IPS-18a (cell line): ENCODE measurements around the gene RAB8B.

Experiments
- H3K27ac ChIP-seq: one replicate; pipeline ENCODE4 v1.5.1; 2013; ENCODE audit warnings: low read length
- H3K27me3 ChIP-seq: one replicate; pipeline ENCODE4 v1.6.1; 2013; ENCODE audit warnings: mild to moderate bottlenecking, low read length; ENCODE audit not compliant: control insufficient read depth, insufficient read depth
- H3K36me3 ChIP-seq: one replicate; pipeline ENCODE4 v1.6.1; 2013; ENCODE audit warnings: low read depth, low read length; ENCODE audit not compliant: control insufficient read depth
- H3K4me1 ChIP-seq: one replicate; pipeline ENCODE4 v1.6.1; 2013; ENCODE audit warnings: low read depth, low read length; ENCODE audit not compliant: control insufficient read depth
- H3K4me3 ChIP-seq: one replicate; pipeline ENCODE4 v1.5.1; 2013; ENCODE audit warnings: low read length
- H3K9ac ChIP-seq: one replicate; pipeline ENCODE4 v1.6.1; 2013; ENCODE audit warnings: mild to moderate bottlenecking, low read length, moderate library complexity
- H3K9me3 ChIP-seq: one replicate; pipeline ENCODE4 v1.6.1; 2013; ENCODE audit warnings: low read depth, low read length; ENCODE audit not compliant: control insufficient read depth

RAB8B gene

DNA sequence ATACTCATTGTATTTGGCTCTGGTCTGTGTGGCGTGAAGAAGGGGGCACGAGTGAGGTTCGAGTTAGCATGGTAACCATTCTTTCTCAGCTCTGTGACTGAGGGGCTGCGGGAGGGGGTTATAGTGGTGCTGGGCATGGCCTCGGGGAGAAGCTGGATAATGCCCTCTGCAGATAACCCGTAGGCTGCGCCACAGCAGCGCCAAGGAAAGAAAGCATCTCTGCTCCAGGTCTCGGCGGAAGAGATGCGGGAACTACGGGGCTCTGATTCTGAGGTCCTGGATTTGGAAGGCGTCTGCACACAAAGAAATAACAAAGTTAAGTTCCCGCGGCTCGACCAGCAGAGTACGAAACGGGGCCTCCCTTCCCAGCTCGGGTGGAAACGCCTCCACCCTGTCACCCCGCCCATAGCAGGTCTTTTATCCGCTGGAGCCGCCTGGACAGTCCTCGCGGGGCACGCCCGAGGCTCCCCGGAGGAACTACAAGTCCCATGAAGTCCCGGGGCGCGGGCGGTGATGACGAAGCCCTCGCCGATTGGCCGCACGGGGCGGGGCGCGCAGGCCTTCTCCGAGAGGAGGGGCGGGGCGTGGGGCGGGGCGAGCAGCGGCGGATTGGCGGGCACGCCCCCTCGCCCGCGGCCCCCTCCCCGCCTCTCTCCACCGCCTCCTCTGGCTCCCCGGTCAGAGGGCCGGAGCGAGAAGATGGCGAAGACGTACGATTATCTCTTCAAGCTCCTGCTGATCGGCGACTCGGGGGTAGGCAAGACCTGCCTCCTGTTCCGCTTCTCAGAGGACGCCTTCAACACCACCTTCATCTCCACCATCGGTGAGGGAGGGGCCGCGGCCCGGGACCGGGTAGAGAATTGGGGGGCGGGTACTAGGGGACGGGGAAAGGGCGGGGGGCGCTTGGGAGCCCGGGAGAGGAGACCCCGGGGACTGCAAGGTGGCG, at the start of gene RAB8B:
RAB8B (plus strand) TSS at position 681 of the 946 bp plus-strand sequence; CDS start at position 700, 19 bp downstream.
- Histone ChIP-seq H3K36me3 (no peaks in the 10 kb centered on the region), H3K27ac (peak within 1 kb of the TSS; percentile 63), H3K9ac (peak within 1 kb of the TSS; percentile 83), H3K4me3 (peak within 1 kb of the TSS; percentile 79), H3K27me3 (no peaks in the 10 kb centered on the region), H3K4me1 (peaks cover 22% of the 10 kb centered on the region), H3K9me3 (no peaks in the 10 kb centered on the region)

- no peaks in the 10 kb centered on the region for H3K9me3 ChIP-seq
- H3K4me3 ChIP-seq = no peak overlapping the region
- no peak overlapping the region for H3K27ac ChIP-seq
- H3K27me3 ChIP-seq = no peaks in the 10 kb centered on the region
- no peaks in the 10 kb centered on the region for H3K36me3 ChIP-seq
- H3K9ac ChIP-seq = no peak overlapping the region
- H3K4me1 ChIP-seq = no peaks in the 10 kb centered on the region
Measured at GRCh38 chr15:63140936-63141335, 48.5 kb upstream of the RAB8B start.

- H3K9ac ChIP-seq = no peak overlapping the region
- no peak overlapping the region for H3K4me3 ChIP-seq
- no peaks in the 10 kb centered on the region for H3K27me3 ChIP-seq
- no peak overlapping the region for H3K27ac ChIP-seq
- no peaks in the 10 kb centered on the region for H3K36me3 ChIP-seq
- H3K4me1 ChIP-seq = no peaks in the 10 kb centered on the region
- no peaks in the 10 kb centered on the region for H3K9me3 ChIP-seq
Measured at GRCh38 chr15:63145426-63145825, 44.0 kb upstream of the RAB8B start.

DNA sequence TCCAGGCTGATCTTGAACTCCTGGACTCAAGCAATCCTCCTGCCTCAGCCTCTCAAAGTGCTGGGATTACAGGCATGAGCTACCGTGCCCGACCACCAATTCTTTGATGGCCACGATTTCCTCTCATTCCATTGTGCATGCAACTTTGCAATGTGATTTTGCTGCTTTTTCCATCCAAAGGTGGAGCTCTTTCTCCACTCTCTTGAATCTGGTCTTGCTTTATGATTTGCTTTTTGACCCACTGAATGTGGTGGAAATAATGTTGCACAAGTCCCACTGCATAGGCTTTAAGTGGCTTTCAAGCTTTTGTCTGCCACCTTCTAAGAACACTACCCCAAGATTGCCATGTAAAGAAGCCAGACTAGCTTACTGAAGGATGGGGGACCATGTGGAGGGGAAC, 42.7 kb upstream of the RAB8B start:
- Histone ChIP-seq H3K4me1 (no peaks in the 10 kb centered on the region), H3K27ac (no peak overlapping the region), H3K9ac (no peak overlapping the region), H3K9me3 (no peaks in the 10 kb centered on the region), H3K4me3 (no peak overlapping the region), H3K27me3 (no peaks in the 10 kb centered on the region), H3K36me3 (peaks cover 2% of the 10 kb centered on the region)

DNA sequence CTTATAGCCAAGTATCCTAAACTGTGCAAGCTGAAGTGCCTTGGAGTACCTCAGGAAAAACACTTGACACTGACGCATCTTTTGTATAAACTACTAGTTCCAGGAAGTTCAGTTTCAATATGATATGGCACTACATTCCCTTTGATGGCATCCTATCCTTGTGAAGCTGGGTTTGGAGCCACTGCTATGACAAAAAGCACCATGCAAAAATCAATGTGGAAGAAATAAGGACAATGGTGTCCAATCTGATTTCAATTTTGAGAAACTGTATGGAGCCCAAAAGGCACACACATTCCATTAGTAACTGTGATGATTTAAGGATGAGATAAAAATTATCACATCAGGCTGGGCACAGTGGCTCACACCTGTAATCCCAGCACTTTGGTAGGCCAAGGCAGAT, 37.7 kb upstream of the RAB8B start:
- Histone ChIP-seq H3K4me3 (no peak overlapping the region), H3K4me1 (peaks cover 6% of the 10 kb centered on the region), H3K9me3 (no peaks in the 10 kb centered on the region), H3K9ac (no peak overlapping the region), H3K27me3 (no peaks in the 10 kb centered on the region), H3K27ac (no peak overlapping the region), H3K36me3 (peaks cover 27% of the 10 kb centered on the region)

- Histone ChIP-seq H3K36me3 (peaks cover 27% of the 10 kb centered on the region), H3K27ac (no peak overlapping the region), H3K9ac (peak overlapping the region; percentile 85), H3K27me3 (no peaks in the 10 kb centered on the region), H3K4me3 (no peak overlapping the region), H3K4me1 (peaks cover 6% of the 10 kb centered on the region), H3K9me3 (no peaks in the 10 kb centered on the region)
Measured at GRCh38 chr15:63155486-63155885, 33.9 kb upstream of the RAB8B start.

- no peaks in the 10 kb centered on the region for H3K27me3 ChIP-seq
- H3K27ac ChIP-seq = no peak overlapping the region
- H3K9ac ChIP-seq = peak overlapping the region; percentile 85
- no peaks in the 10 kb centered on the region for H3K9me3 ChIP-seq
- peaks cover 6% of the 10 kb centered on the region for H3K4me1 ChIP-seq
- H3K36me3 ChIP-seq = peaks cover 27% of the 10 kb centered on the region
- H3K4me3 ChIP-seq = peak overlapping the region; percentile 90
Measured at GRCh38 chr15:63156086-63156710, 33.2 kb upstream of the RAB8B start.

GRCh38 chr15:63156755-63157117, 32.7 kb upstream of the RAB8B start:
- Histone ChIP-seq H3K4me1 (peaks cover 6% of the 10 kb centered on the region), H3K4me3 (peak overlapping the region; percentile 90), H3K27ac (no peak overlapping the region), H3K9me3 (no peaks in the 10 kb centered on the region), H3K9ac (peak overlapping the region; percentile 85), H3K27me3 (no peaks in the 10 kb centered on the region), H3K36me3 (peaks cover 25% of the 10 kb centered on the region)

DNA sequence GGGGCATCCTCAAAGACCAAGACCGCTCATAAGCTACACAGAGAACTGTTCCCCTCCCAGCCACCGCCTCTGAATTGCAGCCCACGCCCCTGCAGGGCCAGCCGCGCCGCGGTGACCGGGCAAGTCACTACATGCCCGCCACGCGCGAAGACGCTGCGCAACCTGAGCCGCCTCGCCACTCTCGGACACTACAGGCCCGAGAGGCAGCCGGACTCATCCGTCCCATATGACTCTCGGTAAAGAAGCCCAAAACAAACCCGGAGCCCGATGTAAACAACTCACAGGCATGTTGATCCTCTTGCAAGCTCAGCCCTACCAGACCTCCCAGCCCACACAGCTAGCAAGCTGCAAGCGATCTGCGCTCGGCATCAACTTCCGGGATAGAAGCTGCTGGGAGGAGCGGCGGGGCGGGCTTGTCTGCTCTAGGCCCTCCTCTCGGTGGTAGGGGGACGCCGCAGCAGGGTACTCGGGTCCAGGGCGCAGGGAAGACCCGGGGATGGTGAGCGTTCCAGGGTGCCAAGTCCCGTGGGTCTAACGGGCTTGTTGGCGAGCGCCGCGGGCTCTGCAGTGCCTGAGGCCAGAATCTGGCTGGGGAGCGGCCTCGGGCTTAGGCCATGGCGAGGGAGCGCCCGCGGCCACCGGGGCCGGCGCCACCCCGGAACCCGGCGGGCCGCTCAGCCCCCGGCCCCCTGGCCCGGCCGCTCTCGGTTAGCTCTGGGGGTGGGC, 32.1 kb upstream of the RAB8B start, which contains the start of gene RPS27L:
RPS27L (minus strand) TSS at position 360 of the 726 bp plus-strand sequence; CDS start at position 288, 72 bp downstream.
- H3K27me3 ChIP-seq = no peaks in the 10 kb centered on the region
- H3K4me3 ChIP-seq = peak within 1 kb of the TSS; percentile 90
- no peaks in the 10 kb centered on the region for H3K9me3 ChIP-seq
- peaks cover 6% of the 10 kb centered on the region for H3K4me1 ChIP-seq
- H3K27ac ChIP-seq = peak within 1 kb of the TSS; percentile 59
- peaks cover 21% of the 10 kb centered on the region for H3K36me3 ChIP-seq
- peak within 1 kb of the TSS; percentile 85 for H3K9ac ChIP-seq

DNA sequence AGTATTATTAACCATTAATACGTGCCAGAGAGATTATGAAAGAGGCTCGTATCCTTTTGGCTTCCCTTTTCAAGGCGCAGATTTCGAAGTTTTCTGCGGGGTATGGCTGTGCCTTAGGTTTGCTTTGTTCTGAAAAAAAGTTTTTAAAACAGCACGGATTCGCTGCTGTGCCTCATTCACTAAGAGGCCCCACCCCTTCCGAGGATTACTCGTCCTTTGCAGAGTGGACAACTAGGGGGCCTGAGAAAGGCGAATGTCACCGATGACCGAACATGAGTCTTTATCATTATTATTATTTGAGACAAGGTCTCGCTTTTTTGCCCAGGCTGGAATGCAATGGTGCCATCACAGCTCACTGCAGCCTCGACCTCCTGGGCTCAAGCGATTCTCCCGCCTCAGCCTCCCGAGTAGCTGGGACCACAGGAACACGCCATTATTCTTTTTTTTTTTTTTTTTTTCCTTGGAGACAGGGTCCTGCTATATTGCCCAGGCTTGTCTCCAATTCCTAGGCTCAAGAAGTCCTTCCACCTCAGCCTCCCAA, 31.4 kb upstream of the RAB8B start:
- Histone ChIP-seq H3K4me1 (peaks cover 6% of the 10 kb centered on the region), H3K9ac (peak overlapping the region; percentile 85), H3K36me3 (peaks cover 16% of the 10 kb centered on the region), H3K4me3 (peak overlapping the region; percentile 90), H3K27ac (peak overlapping the region; percentile 59), H3K27me3 (no peaks in the 10 kb centered on the region), H3K9me3 (no peaks in the 10 kb centered on the region)

DNA sequence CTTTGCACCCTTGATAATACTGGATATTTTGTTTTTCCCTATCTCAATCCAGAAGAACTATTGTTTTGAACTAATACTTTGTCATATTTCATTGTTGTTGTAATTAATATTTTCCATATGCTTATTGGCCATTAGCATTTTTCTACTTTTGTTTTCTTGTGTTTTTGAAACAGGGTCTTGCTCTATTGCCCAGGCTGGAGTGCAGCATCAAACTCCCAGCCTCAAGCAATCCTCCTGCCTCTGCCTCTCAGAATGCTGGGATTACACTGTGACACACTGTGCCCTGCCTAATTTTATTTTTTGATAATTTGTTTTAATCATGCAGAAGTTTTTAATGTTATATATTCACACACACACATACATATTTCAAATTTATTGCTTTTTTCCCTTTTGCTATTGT, 28.8 kb upstream of the RAB8B start:
- Histone ChIP-seq H3K9me3 (no peaks in the 10 kb centered on the region), H3K4me1 (peaks cover 6% of the 10 kb centered on the region), H3K4me3 (no peak overlapping the region), H3K27me3 (no peaks in the 10 kb centered on the region), H3K9ac (no peak overlapping the region), H3K27ac (no peak overlapping the region), H3K36me3 (no peaks in the 10 kb centered on the region)
